ENCODE results near the gene BICRAL.
"Not testable (repeated sequence)": the region's sequence is repeated elsewhere in the genome, so short reads cannot be mapped to it uniquely, and the experiment has no call there.

Gene BICRAL

DNA sequence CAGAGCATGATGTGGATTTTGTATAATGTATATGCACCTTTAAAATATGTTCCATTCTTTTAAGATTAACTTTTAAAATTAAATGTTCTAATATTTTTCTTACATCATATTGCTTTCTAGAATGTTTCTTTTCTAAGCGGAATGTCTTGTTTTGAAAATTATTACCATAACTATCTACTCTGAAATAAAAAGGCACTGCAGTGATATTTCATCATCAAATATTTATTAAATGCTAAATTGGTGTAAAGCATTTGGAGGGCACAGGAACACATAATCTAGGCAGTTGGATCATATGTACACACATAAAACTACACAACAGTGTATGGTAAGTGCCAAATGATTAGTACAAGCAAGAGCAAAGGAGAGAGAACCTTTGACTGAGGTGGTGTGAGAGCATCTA lies 13.8 kb downstream of the BICRAL start:
- Histone ChIP-seq H3K9ac (ENCODE audit: low read length) (no peak overlapping the region), H3K9me2 (replicated peaks; ENCODE audit: insufficient read depth, low read length) (no peaks in the 10 kb centered on the region), H3K27me3 (ENCODE audit: low read length) (no peaks in the 10 kb centered on the region), H4K20me1 (ENCODE audit: low read depth, low read length) (no peaks in the 10 kb centered on the region), H2AFZ (ENCODE audit: low read depth, low read length, severe bottlenecking) (no peak overlapping the region), H3K36me3 (ENCODE audit: low read length) (no peaks in the 10 kb centered on the region), H3K79me2 (ENCODE audit: insufficient read depth, low read length) (peaks cover 65% of the 10 kb centered on the region), H3K4me3 (ENCODE audit: insufficient read depth, low read length, poor library complexity, severe bottlenecking) (no peak overlapping the region), H3F3A (ENCODE audit: insufficient read depth) (peaks cover 26% of the 10 kb centered on the region), H3K4me2 (ENCODE audit: low read depth, low read length, poor library complexity, severe bottlenecking) (no peak overlapping the region), H3K9me3 (ENCODE audit: insufficient read depth, low read length) (no peaks in the 10 kb centered on the region), H3K27ac (ENCODE audit: low read depth, low read length) (peak overlapping the region; percentile 3; the same call in 1 of the 2 replicates)
- TF ChIP-seq, protein P1, sequence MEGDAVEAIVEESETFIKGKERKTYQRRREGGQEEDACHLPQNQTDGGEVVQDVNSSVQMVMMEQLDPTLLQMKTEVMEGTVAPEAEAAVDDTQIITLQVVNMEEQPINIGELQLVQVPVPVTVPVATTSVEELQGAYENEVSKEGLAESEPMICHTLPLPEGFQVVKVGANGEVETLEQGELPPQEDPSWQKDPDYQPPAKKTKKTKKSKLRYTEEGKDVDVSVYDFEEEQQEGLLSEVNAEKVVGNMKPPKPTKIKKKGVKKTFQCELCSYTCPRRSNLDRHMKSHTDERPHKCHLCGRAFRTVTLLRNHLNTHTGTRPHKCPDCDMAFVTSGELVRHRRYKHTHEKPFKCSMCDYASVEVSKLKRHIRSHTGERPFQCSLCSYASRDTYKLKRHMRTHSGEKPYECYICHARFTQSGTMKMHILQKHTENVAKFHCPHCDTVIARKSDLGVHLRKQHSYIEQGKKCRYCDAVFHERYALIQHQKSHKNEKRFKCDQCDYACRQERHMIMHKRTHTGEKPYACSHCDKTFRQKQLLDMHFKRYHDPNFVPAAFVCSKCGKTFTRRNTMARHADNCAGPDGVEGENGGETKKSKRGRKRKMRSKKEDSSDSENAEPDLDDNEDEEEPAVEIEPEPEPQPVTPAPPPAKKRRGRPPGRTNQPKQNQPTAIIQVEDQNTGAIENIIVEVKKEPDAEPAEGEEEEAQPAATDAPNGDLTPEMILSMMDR (IDR thresholded peaks at IDR 0.05; ENCODE audit: insufficient read depth, low read length, poor library complexity, severe bottlenecking) = no peak
- TF ChIP-seq EZH2phosphoT487 (conservative IDR thresholded peaks at IDR 0.05; ENCODE audit: low read length) = no peak

DNA sequence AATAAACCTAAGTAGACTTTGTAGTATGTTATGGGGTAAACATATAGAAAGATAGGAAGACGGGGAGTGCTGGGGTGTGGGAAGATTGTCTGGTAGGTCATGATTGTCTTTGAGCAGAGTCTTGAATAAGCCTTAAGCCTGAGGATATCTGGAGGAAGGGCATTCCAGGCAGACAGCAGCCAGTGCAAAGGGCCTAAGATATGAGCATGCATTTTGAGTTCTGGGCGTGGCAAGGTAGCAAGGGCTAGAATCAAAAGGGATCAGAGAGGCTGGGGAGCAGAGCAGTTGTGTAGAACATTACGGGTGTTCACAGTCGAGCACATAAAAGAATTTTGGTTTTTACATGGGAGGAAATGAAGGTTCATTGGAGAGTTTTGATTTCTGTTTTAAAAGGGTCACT lies 14.3 kb downstream of the BICRAL start:
- Histone ChIP-seq H3F3A (ENCODE audit: insufficient read depth) (peaks cover 21% of the 10 kb centered on the region), H3K79me2 (ENCODE audit: insufficient read depth, low read length) (peaks cover 64% of the 10 kb centered on the region), H3K36me3 (ENCODE audit: low read length) (no peaks in the 10 kb centered on the region), H4K20me1 (ENCODE audit: low read depth, low read length) (no peaks in the 10 kb centered on the region), H3K27ac (ENCODE audit: low read depth, low read length) (no peak overlapping the region), H2AFZ (ENCODE audit: low read depth, low read length, severe bottlenecking) (no peak overlapping the region), H3K9me2 (replicated peaks; ENCODE audit: insufficient read depth, low read length) (no peaks in the 10 kb centered on the region), H3K4me2 (ENCODE audit: low read depth, low read length, poor library complexity, severe bottlenecking) (no peak overlapping the region), H3K9me3 (ENCODE audit: insufficient read depth, low read length) (no peaks in the 10 kb centered on the region), H3K9ac (ENCODE audit: low read length) (no peak overlapping the region), H3K27me3 (ENCODE audit: low read length) (no peaks in the 10 kb centered on the region), H3K4me3 (ENCODE audit: insufficient read depth, low read length, poor library complexity, severe bottlenecking) (no peak overlapping the region)
- no peak for TF ChIP-seq EZH2phosphoT487 (conservative IDR thresholded peaks at IDR 0.05; ENCODE audit: low read length)
- TF ChIP-seq, protein P1 (IDR thresholded peaks at IDR 0.05; ENCODE audit: insufficient read depth, low read length, poor library complexity, severe bottlenecking) = no peak

DNA sequence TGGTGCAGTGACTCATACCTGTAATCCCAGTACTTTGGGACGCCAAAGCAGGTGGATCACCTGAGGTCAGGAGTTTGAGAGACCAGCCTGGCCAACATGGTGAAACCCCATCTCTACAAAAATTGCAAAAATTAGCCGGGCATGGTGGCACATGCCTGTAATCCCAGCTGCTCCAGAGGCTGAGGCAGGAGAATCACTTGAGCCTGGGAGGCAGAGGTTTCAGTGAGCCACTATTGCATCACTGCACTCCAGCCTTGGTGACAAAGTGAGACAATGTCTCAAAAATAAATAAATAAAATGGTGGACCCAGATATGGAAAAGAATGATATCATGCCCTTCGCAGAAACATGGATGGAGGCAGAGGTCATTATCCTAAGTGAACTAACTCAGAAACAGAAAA lies 15.8 kb downstream of the BICRAL start:
- H3K9ac ChIP-seq (ENCODE audit: low read length); H3K4me3 ChIP-seq (ENCODE audit: insufficient read depth, low read length, poor library complexity, severe bottlenecking); H3K27me3 ChIP-seq (ENCODE audit: low read length); H3K36me3 ChIP-seq (ENCODE audit: low read length); H3K9me3 ChIP-seq (ENCODE audit: insufficient read depth, low read length); H4K20me1 ChIP-seq (ENCODE audit: low read depth, low read length); H3K4me2 ChIP-seq (ENCODE audit: low read depth, low read length, poor library complexity, severe bottlenecking); H3K27ac ChIP-seq (ENCODE audit: low read depth, low read length); H2AFZ ChIP-seq (ENCODE audit: low read depth, low read length, severe bottlenecking); H3K9me2 ChIP-seq (replicated peaks; ENCODE audit: insufficient read depth, low read length): not testable (repeated sequence)
- Histone ChIP-seq H3K79me2 (ENCODE audit: insufficient read depth, low read length) (peaks cover 61% of the 10 kb centered on the region), H3F3A (ENCODE audit: insufficient read depth) (peaks cover 13% of the 10 kb centered on the region; the same call in 1 of the 2 replicates)

DNA sequence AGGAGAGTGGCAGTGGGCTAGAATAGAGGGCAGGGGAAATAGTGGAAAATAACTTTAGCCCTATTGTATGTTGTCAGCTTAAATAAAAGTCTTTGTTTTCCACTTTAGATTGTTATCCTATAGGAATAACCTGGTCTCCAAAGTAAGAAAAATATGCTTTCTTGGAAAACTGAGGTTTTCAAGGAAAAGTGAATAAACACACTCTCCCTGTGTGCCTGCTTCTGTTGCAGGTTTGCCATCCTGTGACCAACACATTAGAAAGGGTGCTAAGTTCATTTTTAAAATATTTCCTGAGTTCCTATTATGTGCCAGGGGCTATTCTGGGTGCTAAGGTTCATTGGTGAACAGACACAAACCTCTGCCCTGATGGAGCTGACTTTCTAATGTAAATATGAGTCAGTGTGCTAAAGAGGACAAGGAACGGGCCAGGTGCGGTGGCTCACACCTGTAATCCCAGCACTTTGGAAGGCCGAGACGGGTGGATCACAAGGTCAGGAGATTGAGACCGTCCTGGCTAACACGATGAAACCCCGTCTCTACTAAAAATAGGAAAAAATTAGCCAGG lies 23.5 kb downstream of the BICRAL start:
- no peaks in the 10 kb centered on the region for H3F3A ChIP-seq (ENCODE audit: insufficient read depth)
- no peak overlapping the region for H2AFZ ChIP-seq (ENCODE audit: low read depth, low read length, severe bottlenecking)
- no peaks in the 10 kb centered on the region for H3K27me3 ChIP-seq (ENCODE audit: low read length)
- no peak overlapping the region for H3K9ac ChIP-seq (ENCODE audit: low read length)
- H3K36me3 ChIP-seq (ENCODE audit: low read length) = no peaks in the 10 kb centered on the region; the same call in 1 of the 2 replicates
- no peaks in the 10 kb centered on the region for H4K20me1 ChIP-seq (ENCODE audit: low read depth, low read length)
- no peaks in the 10 kb centered on the region for H3K9me2 ChIP-seq (replicated peaks; ENCODE audit: insufficient read depth, low read length)
- H3K27ac ChIP-seq (ENCODE audit: low read depth, low read length) = no peak overlapping the region
- peaks cover 71% of the 10 kb centered on the region for H3K79me2 ChIP-seq (ENCODE audit: insufficient read depth, low read length)
- no peak overlapping the region for H3K4me2 ChIP-seq (ENCODE audit: low read depth, low read length, poor library complexity, severe bottlenecking)
- TF ChIP-seq, protein P1 (IDR thresholded peaks at IDR 0.05; ENCODE audit: insufficient read depth, low read length, poor library complexity, severe bottlenecking) = no peak
- no peak for TF ChIP-seq EZH2phosphoT487 (conservative IDR thresholded peaks at IDR 0.05; ENCODE audit: low read length)
- no peak overlapping the region for H3K4me3 ChIP-seq (ENCODE audit: insufficient read depth, low read length, poor library complexity, severe bottlenecking)
- H3K9me3 ChIP-seq (ENCODE audit: insufficient read depth, low read length) = no peaks in the 10 kb centered on the region

DNA sequence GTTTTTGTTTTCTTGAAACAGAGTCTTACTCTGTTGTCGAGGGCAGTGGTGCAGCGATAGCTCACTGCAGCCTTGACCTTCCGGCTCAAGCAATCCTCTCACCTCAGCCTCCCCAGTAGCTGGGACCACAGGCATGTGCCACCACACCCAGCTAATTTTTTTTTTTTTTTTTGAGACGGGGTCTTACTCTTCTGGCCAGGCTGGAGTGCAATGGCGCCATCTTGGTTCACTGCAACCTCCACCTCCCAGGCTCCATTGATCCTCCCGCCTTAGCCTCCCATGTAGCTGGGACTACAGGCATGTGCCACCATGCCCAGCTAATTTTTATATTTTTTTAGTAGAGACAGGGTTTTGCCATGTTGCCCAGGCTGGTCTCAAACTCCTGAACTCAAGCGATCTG lies 24.5 kb downstream of the BICRAL start:
- H3K4me3 ChIP-seq (ENCODE audit: insufficient read depth, low read length, poor library complexity, severe bottlenecking); H3K27ac ChIP-seq (ENCODE audit: low read depth, low read length); H4K20me1 ChIP-seq (ENCODE audit: low read depth, low read length); H2AFZ ChIP-seq (ENCODE audit: low read depth, low read length, severe bottlenecking); H3K9me3 ChIP-seq (ENCODE audit: insufficient read depth, low read length); H3K9me2 ChIP-seq (replicated peaks; ENCODE audit: insufficient read depth, low read length); H3K9ac ChIP-seq (ENCODE audit: low read length); H3K4me2 ChIP-seq (ENCODE audit: low read depth, low read length, poor library complexity, severe bottlenecking); H3K36me3 ChIP-seq (ENCODE audit: low read length); H3K27me3 ChIP-seq (ENCODE audit: low read length); H3F3A ChIP-seq (ENCODE audit: insufficient read depth): not testable (repeated sequence)
- peaks cover 70% of the 10 kb centered on the region for H3K79me2 ChIP-seq (ENCODE audit: insufficient read depth, low read length)
